Stimulated activated naive CD4-positive, alpha-beta T cell (primary cell): Measurements from ENCODE around the gene MLYCD.

Experiments used
- DNase-seq, 6 experiments: peaks; one replicate each; lab custom pipeline; 2025; lab: John Stamatoyannopoulos, UW

Gene MLYCD

DNA sequence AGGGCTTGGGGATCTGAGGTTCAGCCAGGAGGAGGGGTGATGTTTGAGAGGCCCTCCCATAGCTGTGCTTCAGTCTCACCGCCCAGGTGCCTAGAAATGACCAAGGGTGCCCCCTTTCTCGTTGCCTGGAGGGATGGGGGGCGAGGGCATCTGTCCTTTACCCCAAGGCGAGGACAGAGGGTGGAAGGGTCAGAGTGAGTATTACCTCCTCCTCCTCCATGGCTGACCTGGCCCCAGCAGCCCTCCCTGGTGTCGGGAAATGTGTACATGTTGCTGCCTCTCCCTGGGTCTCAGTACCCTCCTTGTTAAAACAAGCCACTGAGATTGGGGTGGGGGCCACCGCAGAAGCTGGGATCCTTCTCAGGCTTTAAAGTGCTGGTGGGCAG lies 71.5 kb downstream of the MLYCD start:
- DNase-seq, result no peak

DNA sequence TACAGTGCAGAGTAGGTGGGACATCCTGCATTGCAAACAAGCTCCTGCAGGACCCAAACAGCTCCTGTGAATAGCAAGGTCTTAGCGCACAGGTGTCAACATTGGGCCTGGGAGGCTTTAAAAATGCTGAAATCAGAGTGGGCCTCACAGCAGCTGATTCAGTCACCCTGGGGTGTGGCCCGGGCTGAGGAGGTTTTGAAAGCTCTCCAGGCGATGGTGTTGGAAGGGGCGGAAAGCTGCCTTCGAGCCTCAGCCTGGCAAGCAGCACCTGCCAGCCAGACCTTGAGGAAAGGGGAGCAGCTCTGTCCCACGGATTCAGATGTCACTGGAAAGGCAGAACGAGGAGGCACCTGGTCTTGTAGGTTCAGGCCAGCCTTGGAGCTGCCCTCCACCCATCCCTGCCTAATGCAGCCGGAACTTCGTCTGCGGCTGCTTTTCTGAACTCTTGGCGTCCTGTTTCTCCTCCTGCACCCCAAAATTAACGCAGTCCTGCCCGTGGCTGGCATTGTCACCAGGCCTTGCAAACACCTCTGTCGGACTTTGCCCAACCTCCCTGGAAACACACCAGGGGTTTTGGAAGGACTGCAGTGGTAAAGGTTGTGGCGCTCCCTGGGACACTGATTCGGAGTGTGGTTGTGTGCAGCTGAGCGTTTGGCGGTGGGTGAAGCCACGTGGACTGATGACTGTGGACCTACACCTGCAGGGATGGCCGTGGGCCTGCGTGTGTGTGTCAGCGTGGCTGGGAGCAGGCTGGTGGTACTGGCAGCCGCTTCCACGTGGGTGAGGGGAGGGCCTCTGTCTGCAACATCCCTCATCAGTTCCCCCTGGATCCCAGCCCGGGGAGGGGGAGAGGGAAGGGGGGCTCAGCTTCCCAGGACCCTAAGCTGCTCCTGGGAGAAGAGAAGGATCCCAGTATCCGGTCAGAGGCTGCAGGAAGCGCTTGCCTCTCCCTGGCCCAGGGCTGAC lies 72.5 kb downstream of the MLYCD start:
- DNase-seq, result no peak

GRCh38 chr16:83972256-83973008 lies 73.5 kb downstream of the MLYCD start:
- no peak for DNase-seq

DNA sequence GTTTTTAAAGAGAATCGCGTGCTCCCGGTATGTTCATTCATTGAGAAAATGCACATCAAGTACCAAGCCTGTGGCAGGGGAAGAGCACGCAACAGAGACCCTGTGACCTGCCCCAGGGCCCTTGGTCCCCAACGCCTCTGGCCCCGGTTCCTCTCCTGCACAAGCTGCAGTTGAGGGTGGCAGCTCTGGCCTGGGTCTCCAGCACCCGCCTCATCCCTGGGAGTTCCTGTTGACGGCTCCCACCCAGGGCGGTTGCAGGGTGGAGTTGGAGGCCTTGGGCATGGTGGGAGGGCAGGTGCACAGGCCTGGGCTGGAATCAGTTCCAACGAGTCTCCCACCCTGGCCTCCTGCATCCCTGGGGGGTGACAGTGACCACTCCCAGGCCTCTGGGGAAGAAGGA lies 74.2 kb downstream of the MLYCD start:
- no peak for DNase-seq

DNA sequence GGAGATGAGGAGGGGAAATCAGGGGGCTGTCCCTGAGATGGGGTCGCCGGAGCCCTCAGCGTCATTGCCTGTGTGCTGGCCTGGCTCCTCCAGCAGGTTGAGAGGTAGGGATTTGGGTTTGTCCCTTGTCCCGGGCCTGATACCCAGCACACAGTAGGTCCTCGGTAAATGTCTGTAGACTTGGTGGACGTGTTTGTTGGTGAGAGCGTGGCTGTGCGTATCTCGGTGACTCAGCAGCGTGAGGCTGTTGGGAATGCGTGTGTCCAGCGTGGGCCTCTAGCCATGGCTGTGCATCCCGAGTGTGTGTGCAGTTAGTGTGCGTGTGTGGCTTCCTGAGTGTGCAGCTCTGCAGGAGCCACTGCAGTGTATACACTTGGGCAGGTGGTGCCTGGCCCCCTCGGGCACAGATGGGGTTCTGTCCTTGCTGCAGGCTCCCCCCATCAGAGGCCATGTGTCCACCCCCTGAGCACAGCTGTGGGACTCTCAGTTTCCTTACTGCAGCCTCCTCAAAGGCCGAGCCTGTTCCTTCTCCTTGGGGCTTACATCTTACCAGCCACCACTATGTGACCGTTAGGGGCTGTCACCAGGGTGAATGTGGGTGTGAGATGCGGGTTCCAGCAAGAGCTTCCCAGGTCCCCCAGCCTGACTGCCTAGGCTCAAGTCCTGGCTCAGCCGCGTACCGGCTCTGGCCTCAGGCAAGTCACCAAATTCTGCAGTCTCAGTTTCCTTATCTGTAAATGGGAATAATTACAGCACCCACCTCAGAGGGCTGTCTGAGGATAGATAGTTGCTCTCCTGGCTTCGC lies 74.9 kb downstream of the MLYCD start:
- DNase-seq, result no peak

DNA sequence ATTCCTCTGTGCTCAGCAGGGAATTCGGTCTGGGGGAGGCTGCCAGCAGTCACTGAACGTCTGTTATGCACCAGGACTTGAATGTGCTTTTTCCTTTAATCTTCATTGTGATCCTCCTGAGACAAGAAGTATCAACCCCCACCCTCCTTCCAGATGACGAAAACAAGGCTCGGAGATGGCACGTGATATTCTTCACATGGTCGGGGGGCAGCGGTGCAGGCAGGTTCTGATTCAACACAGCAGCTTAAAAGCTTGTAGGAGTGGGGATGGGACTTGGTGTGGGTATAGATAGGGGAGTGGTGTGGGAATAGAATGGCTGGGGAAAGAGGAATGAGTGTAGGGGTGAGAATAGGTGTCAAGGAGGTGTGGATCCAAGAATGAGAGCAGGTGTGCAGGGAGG lies 75.6 kb downstream of the MLYCD start:
- no peak for DNase-seq

GRCh38 chr16:83975590-83976260 lies 76.8 kb downstream of the MLYCD start:
- no peak for DNase-seq
